Midbrain (tissue), 1 donor: ENCODE measurements around the gene PBX1.

Experiments used
- DNase-seq: peaks from one replicate; lab custom pipeline; 2025; lab: John Stamatoyannopoulos, UW

Gene PBX1

DNA sequence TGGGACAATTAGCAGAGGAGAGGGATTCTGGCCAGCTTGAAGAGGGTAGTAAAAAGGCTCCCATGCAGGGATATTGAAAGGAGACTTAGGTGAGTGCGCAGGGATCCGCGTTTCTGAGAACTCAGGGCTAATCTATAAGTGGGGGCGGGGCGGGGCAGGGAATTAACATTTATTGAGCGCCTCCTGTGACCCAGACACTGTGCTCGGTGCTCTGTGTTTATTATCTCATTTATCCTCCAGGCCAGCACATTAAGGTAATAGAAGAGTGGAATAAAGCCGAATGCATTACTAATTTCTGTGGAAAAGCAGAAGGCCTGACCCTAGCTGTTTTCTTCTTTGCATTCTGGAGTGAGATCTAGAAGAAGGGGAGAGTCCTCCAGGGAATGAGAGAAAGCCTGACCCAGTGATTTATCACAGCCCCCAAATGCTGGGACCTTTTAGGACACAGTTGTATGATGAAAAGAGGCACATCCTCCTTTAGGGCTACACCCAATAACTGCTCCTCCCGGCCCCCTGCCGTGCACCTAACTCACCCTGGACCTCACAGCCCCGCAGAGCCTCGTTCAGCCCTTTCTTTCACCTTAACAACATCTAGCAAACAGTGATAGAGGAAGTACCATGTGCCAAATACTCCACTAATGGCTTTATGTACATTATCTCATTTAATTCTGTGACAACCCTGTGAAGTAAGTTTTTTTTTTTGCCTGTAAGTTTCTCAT, 317.6 kb downstream of the PBX1 start:
- DNase-seq, result no peak

DNA sequence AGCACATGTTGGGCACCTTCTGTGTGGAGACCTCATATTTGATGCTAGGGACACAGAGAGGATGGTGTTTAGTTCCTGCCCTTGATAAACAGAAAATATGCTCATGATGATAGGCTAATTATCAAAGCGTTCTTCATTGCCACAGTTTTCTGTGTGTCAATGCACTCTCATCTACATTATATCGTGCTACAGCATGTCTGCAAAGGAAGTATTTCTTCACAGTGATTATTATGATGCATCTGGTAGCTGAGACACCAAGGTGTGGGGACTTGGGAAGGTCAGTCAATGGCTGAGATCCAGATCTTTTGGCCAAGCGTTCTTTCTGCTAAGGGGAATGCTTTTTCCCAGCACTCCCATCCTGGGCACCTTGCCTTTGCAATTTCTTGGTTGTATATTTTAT, 321.2 kb downstream of the PBX1 start:
- no peak for DNase-seq

DNA sequence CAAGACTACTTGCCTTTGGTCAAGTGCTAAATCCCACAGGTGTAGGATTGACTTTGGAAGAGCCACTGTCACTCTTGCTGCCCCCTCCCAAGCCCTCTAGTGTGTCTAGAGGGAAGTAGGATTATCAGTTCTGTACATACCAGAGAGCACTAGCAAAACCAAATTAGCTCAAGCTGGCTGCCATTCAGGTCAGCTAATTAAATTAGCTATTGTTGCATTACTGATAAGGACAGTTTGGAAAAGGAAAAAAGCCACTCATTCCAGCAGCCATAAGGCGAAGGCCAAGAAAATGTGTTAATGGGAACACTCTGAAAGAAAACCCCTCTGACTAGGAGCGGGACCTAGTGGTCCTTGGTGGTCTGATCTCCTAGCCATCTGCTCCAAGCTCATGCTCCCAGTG, 321.7 kb downstream of the PBX1 start:
- DNase-seq, result no peak

DNA sequence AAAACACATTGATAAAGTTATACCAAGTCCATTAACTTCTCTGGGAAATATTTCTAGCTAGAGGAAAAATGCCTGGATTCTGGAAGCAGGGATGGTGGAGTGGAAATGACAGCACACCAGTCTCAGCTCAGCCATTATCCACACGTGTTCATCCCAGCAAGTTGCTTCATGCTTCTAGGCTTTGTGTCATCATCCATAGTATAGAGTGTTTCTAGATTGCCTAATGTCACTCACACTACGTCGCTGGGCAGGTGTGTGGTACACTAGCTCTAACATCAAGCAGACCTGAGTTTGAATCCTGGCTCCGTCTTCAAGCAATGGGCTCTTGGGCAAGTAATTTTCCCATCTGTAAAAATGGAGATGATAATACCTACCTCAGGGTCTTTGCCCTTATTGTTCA, 326.3 kb downstream of the PBX1 start:
- no peak for DNase-seq

DNA sequence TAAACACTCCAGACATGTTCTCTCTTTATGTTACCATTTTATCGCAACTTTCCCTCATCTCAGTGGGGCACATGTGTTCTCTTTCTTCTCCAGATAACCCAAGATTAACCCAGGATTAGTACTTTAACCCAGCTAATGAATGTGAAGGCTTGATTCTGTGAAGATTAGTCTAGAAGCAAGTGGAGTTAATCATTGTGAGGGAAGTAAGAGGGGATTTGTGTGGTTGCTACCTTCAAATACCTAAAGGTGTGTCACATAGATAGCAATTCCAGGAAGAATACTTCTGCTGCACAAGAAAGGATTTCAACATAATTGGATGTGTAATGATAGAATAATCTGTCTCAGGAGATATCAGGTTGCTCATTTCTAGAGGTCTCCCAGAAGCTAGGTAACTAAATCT, 327.1 kb downstream of the PBX1 start:
- DNase-seq, result no peak

DNA sequence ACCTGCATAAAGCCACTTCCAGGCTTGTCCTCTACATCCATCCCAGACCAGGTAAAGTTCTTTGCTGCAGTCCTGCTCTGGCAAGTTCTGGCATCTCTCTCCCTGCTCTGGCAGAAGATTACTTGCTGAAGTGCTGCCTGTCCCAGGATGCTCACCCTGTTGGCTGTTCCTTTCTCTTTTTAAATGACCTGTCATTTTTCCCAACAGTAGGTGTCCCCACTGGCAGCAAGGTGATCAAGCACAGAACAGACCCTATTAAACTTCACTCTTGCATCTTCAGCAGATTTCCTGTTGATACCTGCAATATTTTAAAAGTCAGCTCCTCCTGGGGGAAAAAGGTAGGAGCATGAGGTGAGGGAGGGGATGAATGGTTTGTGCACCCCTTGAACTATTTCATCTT, 332.6 kb downstream of the PBX1 start:
- no peak for DNase-seq

DNA sequence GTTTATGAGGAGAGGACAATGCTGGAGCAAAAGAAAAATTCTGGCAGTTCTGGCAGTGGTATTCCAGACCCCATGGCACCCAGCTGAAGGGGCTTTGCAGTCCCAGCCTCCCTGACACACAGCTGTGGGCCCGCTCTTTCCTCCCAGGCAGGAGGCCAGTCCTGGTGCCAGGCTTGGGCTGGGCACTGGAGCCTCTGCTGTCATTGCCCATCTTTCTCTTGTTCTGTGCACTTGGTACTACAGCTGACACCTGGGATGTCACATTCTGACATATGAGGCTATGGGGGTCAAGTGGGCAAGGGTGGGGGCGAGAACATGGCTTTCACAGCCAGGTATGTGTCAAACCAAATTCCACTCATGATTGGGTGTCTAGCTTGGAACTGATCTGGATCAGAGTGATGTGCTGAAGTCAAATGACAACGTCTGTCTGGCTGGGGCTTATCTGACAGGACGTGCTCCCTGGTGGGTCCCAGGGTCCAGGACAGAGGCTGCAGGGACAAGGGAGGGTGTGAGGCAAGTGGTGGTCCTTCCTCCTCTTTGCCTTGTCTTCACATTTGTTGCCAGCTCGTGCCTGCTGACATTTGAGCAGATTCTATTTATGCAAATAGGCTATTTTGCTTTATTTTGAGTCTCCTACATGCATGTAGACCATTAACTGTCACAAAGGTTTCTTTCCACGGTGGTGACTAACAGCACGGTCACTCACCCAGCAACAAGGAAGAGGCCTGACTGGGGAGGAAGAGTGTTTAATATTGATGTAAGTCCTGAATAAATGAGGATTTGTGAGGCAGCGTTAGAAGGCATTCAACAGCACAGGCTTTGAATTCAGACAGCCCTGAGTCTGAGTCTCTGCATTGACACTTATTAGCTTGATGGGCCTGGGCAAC, 336.3 kb downstream of the PBX1 start:
- DNase-seq, result no peak

DNA sequence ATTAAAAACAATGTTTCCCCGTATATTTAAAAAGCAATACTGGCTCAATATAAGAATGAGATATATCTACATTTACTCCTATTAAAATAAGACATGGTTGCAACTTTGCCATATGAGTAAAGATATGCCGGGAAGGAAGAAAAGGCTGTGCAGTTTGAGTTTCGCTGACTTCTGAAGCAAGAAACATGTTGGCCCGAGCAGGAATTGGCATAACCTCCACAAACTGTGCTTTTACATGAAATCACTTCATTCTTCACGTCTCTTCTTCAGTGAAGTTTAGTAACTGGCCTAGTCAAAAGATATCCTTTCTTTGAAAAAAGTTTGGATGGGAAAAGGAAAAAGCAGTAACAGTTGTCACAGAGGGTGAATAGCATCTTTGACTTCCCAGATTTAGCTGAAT, 342.0 kb downstream of the PBX1 start:
- DNase-seq, result no peak
